Activated CD4-positive, CD25-positive, alpha-beta regulatory T cell treated with anti-CD3 and anti-CD28 coated beads, Interleukin-2, amount 50 U/mL, for 24 hours (primary cell): ENCODE measurements around the gene ARL3.

ENCODE experiments used
- ATAC-seq, 2 donors: fragments of 150-1000 bp; cut with Tn5 transposase; one replicate each; pipeline ENCODE4 v1.10.0; 2021; ENCODE audit warnings: mild to moderate bottlenecking in 1 of 2, moderate library complexity in 1 of 2

Gene ARL3

GRCh38 chr10:102649797-102650654, 64.2 kb downstream of the ARL3 start:
- no peak for ATAC-seq

GRCh38 chr10:102648889-102649796, 65.1 kb downstream of the ARL3 start:
- ATAC-seq, result no peak

GRCh38 chr10:102648269-102648888, 65.8 kb downstream of the ARL3 start:
- ATAC-seq, result no peak

- no peak for ATAC-seq
Observed at GRCh38 chr10:102647443-102648268, 66.5 kb downstream of the ARL3 start.

GRCh38 chr10:102646610-102647442, 67.4 kb downstream of the ARL3 start:
- no peak for ATAC-seq

DNA sequence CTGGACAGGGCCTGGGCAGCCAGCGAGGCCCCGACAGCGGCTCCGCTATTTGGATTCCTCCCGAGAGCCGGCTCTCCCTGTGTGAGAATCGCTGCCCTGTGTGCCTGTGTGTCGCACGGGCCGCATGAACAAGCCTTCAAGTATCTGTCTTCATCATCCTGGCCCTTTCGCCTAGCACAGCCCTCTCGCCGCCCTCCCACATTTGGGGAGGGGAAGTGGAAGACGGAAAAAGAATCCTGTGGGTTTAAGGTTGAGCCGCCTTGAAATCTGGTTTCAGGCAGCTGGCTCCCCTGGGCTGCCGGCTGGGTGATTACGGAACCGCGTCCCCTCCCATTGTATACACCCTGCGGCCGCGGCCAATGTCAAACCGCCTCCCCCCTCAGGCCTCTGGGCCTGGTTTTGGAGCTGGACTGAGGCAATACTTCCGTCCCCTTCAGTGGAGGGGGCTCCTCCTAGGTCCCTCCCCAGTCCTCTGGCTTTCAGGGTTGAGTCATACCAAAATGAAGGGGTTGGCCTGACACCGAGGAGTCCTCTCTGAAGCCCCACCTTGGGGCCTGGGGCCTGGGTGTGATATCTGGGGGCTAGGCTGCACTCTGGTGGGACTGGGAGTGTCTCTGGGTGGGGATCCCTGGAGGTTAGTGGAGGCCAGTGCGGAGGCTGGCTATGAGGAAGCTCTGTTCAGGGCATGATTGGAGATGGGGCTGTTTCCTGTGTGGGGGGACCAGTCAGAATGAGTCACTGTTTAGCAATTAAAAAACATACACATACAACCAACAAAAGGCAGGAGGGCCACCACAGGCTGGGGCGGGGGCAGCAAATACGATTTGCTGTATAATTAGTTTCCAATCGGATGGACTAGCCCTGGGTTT, 68.2 kb downstream of the ARL3 start:
- ATAC-seq, result peak; percentile 53 to 54

- ATAC-seq, result no peak
Observed at GRCh38 chr10:102645388-102645740, 68.8 kb downstream of the ARL3 start.

DNA sequence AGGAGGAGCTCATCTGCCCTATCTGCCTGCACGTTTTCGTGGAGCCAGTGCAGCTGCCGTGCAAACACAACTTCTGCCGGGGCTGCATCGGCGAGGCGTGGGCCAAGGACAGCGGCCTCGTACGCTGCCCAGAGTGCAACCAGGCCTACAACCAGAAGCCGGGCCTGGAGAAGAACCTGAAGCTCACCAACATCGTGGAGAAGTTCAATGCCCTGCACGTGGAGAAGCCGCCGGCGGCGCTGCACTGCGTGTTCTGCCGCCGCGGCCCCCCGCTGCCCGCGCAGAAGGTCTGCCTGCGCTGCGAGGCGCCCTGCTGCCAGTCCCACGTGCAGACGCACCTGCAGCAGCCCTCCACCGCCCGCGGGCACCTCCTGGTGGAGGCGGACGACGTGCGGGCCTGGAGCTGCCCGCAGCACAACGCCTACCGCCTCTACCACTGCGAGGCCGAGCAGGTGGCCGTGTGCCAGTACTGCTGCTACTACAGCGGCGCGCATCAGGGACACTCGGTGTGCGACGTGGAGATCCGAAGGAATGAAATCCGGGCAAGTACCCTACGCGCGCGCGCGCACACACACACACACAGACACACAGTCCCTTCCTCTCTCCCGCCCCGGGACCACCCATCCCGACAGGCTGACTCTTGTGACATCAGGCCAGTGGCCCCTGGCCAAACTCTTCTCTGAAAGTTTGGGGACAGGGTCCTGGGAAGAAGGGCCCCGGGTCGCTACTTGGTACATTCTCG, 69.4 kb downstream of the ARL3 start:
- ATAC-seq, result peak; percentile 35 to 39

GRCh38 chr10:102644066-102644645, 70.0 kb downstream of the ARL3 start, which contains the start of gene TRIM8:
TRIM8 (plus strand) TSS chr10:102644479; CDS start chr10:102644618, 139 bp downstream.
- no peak for ATAC-seq

DNA sequence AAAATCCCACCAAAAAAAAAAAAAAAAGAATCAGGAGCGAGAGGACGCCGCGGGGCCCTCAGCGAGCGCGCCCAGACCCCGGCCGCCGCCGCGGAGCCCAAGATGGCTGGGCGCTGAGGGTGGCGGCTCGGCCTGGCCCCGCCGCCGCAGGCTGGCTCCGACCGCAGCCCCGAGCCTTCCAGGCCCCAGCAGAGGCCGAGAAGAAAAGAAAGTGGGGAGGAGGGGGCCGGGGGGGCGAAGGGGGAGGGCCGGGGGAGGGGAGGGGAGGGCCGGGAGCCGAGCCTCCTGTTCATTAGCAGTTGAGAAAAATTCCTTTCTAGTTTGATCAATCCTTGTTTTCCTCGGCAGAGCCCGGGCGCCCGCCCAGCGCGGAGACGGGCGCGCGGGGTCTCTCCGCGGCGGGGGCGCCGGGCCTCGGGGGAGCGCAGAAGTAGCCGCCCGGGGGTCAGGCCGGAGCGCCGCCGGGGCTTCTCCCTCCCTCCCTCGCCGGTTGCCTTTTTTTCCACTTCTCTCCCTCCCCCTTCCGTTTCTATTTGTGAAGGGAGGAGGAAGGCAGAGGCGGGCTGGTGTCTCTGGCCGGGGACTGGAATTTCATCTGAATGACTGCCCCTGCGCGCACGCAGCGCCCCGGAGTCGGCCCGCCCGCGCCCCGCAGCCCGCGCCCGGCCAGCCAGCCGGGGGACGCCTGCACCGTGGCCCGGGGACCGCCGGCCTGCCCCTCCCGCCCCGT, 70.7 kb downstream of the ARL3 start:
- ATAC-seq, result no peak

DNA sequence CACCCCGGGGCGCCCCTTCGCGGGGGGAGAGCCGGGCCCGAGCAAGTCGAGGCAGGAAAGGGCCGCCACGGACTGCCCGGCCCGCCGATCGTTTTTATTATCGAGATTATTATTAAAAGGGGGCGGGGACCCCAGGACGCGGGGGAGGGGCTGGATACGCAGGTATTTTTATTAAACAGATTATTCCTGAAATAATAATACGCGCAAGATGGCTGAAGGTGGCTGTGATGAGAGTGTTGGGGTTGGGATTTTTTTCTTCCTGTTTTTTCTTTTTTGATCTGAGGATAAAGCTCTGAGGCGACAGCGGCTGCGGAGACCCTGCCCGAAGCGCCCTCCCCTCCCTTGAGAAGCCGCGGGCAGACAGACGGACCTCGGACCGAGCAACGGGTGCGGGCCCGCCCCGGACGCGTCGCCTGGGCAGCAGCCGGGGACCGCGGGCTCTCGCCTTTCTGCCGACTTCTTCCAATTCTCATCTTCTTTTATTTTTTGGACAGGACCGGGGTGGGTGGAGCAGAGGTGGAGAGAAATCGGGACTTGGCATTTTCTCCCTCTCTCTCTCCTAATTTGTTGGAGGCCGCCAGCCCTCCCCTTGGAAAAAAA, 71.4 kb downstream of the ARL3 start:
- no peak for ATAC-seq

- peak; percentile 73 to 75 for ATAC-seq
Observed at GRCh38 chr10:102641880-102642735, 72.1 kb downstream of the ARL3 start.

DNA sequence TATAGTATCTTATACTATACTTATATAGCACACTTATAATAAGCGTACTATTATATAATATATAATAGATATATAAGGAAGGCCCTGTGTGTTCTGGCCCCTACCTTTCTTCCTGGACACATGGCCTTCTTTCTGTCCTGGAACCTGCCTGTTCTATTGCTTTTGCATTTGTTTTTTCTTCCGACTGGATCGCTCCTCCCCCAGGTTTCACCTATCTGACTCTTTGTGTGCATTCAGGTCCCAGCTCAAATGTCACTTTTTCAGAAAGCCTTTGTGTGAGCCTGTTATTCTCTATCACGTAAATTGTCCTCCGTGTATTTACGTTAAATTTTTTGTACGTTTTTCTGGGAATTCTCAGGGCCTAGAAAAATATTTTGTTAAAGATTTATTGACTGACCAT, 72.8 kb downstream of the ARL3 start:
- no peak for ATAC-seq

DNA sequence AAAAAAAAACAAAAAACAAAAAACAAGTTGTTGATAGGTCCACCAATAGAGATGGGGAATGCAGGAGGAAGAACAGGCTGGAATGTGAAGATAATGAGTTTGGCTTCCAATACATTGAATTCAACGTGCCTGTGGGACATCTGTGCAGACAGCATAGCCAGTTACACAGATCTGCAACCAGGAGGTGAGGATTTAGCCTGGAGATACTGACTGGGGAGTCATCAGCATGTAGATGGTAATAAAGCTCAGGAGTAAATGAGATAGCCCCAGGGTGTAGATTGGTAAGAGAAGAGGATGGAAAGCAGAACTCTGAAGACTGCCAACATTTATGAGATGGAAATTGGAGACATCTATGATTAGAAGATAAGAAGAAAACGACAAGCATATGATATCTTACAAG, 74.7 kb downstream of the ARL3 start:
- ATAC-seq, result no peak

- peak in 1 of 2 donors; percentile 39 for ATAC-seq
Observed at GRCh38 chr10:102635377-102635776, 78.8 kb downstream of the ARL3 start.

GRCh38 chr10:102634686-102635085, 79.5 kb downstream of the ARL3 start:
- ATAC-seq, result no peak

DNA sequence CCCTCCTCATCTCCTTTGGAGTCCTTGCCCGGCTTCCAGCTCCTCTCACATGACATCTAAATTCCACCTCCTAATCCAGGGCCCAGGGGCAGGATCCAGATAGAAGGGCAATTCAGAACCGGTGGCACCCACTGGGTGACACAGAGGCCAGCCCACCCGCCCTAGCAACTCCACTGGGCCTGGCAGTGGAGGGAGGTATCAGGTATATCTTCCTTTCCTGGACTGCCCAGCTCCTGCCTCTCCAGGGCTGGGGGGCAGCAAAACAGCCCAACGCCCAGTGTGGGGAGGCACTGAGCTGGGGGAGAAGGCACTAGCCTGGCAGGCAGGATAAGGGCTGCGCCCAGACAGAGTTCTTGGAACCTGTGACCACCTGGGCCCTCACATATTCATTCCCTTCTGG, 80.3 kb downstream of the ARL3 start:
- no peak for ATAC-seq
